ENCODE results near the gene GLTPD2. TPM values are rescaled to one million over a fixed set of nuclear protein-coding genes. Genes with fewer than 3 reads are reported as not detected.

GLTPD2 gene
- total RNA-seq, 2 donors from 2014 or later = 0.88 to 1.6 TPM

DNA sequence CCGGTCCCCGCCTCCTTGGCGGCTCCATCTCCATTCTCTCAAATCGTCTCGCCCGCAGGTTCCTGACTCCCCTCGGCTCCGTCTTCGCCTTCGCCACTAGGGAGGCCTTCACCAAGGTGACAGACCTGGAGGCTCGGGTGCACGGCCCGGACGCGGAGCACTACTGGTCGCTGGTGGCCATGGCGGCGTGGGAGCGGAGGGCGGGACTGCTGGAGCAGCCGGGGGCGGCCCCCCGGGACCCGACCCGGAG lies 862 bp downstream of the GLTPD2 start:
- no peak overlapping the region for H3K27ac Mint-ChIP-seq
- Histone ChIP-seq H3K27ac (ENCODE audit: low read depth, low read length) (no peak overlapping the region), H3K27me3 (ENCODE audit: control insufficient read depth, insufficient read depth, low read length, poor library complexity, severe bottlenecking) (peaks cover 70% of the 10 kb centered on the region), H3K4me1 (ENCODE audit: control insufficient read depth, insufficient read depth, low read length) (no peaks in the 10 kb centered on the region), H3K36me3 (ENCODE audit: control insufficient read depth, insufficient read depth, low read length) (no peaks in the 10 kb centered on the region), H3K4me3 (ENCODE audit: low read length) (peak overlapping the region; percentile 91), H3K9ac (ENCODE audit: extremely low read depth, low read length, poor library complexity, severe bottlenecking) (peak overlapping the region; percentile 67), H3K9me3 (ENCODE audit: control insufficient read depth, low read length) (no peaks in the 10 kb centered on the region)
- TF ChIP-seq, protein P1, sequence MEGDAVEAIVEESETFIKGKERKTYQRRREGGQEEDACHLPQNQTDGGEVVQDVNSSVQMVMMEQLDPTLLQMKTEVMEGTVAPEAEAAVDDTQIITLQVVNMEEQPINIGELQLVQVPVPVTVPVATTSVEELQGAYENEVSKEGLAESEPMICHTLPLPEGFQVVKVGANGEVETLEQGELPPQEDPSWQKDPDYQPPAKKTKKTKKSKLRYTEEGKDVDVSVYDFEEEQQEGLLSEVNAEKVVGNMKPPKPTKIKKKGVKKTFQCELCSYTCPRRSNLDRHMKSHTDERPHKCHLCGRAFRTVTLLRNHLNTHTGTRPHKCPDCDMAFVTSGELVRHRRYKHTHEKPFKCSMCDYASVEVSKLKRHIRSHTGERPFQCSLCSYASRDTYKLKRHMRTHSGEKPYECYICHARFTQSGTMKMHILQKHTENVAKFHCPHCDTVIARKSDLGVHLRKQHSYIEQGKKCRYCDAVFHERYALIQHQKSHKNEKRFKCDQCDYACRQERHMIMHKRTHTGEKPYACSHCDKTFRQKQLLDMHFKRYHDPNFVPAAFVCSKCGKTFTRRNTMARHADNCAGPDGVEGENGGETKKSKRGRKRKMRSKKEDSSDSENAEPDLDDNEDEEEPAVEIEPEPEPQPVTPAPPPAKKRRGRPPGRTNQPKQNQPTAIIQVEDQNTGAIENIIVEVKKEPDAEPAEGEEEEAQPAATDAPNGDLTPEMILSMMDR (conservative IDR thresholded peaks at IDR 0.05) = no peak
- WGBS, 2 experiments (ENCODE audit: insufficient coverage in 1 of 2, insufficient read length in 1 of 2) = 0 to 1% methylated on average over 18 to 25 of the region's 25 CpGs
- H3K4me1 Mint-ChIP-seq = peaks cover 6% of the 10 kb centered on the region
- peaks cover 70% of the 10 kb centered on the region for H3K27me3 Mint-ChIP-seq (ENCODE audit: insufficient read depth)
- H3K9me3 Mint-ChIP-seq = no peaks in the 10 kb centered on the region
- no peaks in the 10 kb centered on the region for H3K36me3 Mint-ChIP-seq (ENCODE audit: low read depth)
- peak overlapping the region; percentile 67 for H3K4me3 Mint-ChIP-seq
- DNase-seq = no peak

- Histone ChIP-seq H3K27me3 (ENCODE audit: control insufficient read depth, insufficient read depth, low read length, poor library complexity, severe bottlenecking) (peaks cover 67% of the 10 kb centered on the region), H3K4me1 (ENCODE audit: control insufficient read depth, insufficient read depth, low read length) (no peaks in the 10 kb centered on the region), H3K9me3 (ENCODE audit: control insufficient read depth, low read length) (peaks cover 2% of the 10 kb centered on the region), H3K4me3 (ENCODE audit: low read length) (peak overlapping the region; percentile 91), H3K27ac (ENCODE audit: low read depth, low read length) (no peak overlapping the region), H3K36me3 (ENCODE audit: control insufficient read depth, insufficient read depth, low read length) (no peaks in the 10 kb centered on the region), H3K9ac (ENCODE audit: extremely low read depth, low read length, poor library complexity, severe bottlenecking) (peak overlapping the region; percentile 67)
- Mint-ChIP-seq H3K27ac (peak overlapping the region; percentile 44), H3K9me3 (no peaks in the 10 kb centered on the region), H3K36me3 (ENCODE audit: low read depth) (no peaks in the 10 kb centered on the region), H3K4me1 (peaks cover 6% of the 10 kb centered on the region), H3K4me3 (peak overlapping the region; percentile 67), H3K27me3 (ENCODE audit: insufficient read depth) (peaks cover 69% of the 10 kb centered on the region)
- 1 to 2% methylated on average over 20 to 91 of the region's 91 CpGs for WGBS, 2 experiments (ENCODE audit: insufficient coverage in 1 of 2, insufficient read length in 1 of 2)
- peak; percentile 93 for DNase-seq
- TF ChIP-seq, protein P1 (conservative IDR thresholded peaks at IDR 0.05) = peak; percentile 85
Measured at GRCh38 chr17:4789951-4790704, 1.4 kb downstream of the GLTPD2 start.

GRCh38 chr17:4790705-4791088 lies 1.9 kb downstream of the GLTPD2 start:
- Histone ChIP-seq H3K36me3 (ENCODE audit: control insufficient read depth, insufficient read depth, low read length) (no peaks in the 10 kb centered on the region), H3K9ac (ENCODE audit: extremely low read depth, low read length, poor library complexity, severe bottlenecking) (no peak overlapping the region), H3K27ac (ENCODE audit: low read depth, low read length) (no peak overlapping the region), H3K4me1 (ENCODE audit: control insufficient read depth, insufficient read depth, low read length) (no peaks in the 10 kb centered on the region), H3K27me3 (ENCODE audit: control insufficient read depth, insufficient read depth, low read length, poor library complexity, severe bottlenecking) (peaks cover 61% of the 10 kb centered on the region), H3K4me3 (ENCODE audit: low read length) (peak overlapping the region; percentile 91), H3K9me3 (ENCODE audit: control insufficient read depth, low read length) (peaks cover 5% of the 10 kb centered on the region)
- no peaks in the 10 kb centered on the region for H3K36me3 Mint-ChIP-seq (ENCODE audit: low read depth)
- DNase-seq = no peak
- 70 to 94% methylated on average over 5 to 7 of the region's 7 CpGs for WGBS, 2 experiments (ENCODE audit: insufficient coverage in 1 of 2, insufficient read length in 1 of 2)
- H3K4me1 Mint-ChIP-seq = peaks cover 6% of the 10 kb centered on the region
- peaks cover under 1% of the 10 kb centered on the region for H3K9me3 Mint-ChIP-seq
- H3K27ac Mint-ChIP-seq = no peak overlapping the region
- peaks cover 64% of the 10 kb centered on the region for H3K27me3 Mint-ChIP-seq (ENCODE audit: insufficient read depth)
- TF ChIP-seq, protein P1 (conservative IDR thresholded peaks at IDR 0.05) = no peak
- peak overlapping the region; percentile 67 for H3K4me3 Mint-ChIP-seq

Measured in endodermal cell (in vitro differentiated cells).